HL-60 (cell line): Measurements from ENCODE around the gene HOXB6.

ENCODE experiments used
- DNase-seq, 2 experiments: peaks; one replicate each; pipeline ENCODE4 v3.0.0-alpha.2; 2010 to 2020; ENCODE audit warnings: low read depth in 1 of 2, low spot score in 1 of 2
- H3K27ac ChIP-seq: fragments of 250-450 bp; sonication (Bioruptor Pico); replicated peaks from 2 replicates; pipeline ENCODE4 v1.5.1; 2020; ENCODE audit warnings: mild to moderate bottlenecking, moderate library complexity
- H3K27me3 ChIP-seq: fragments of 250-450 bp; sonication (Bioruptor Pico); 2 replicates; pipeline ENCODE4 v1.5.1; 2021; ENCODE audit warnings: mild to moderate bottlenecking, moderate library complexity; ENCODE audit not compliant: insufficient read depth, poor library complexity, severe bottlenecking
- H3K4me3 ChIP-seq: replicated peaks from 2 replicates; pipeline ENCODE4 v1.5.1; 2011; ENCODE audit warnings: mild to moderate bottlenecking, control low read depth, low read length; ENCODE audit not compliant: insufficient read depth
- CTCF ChIP-seq: IDR thresholded peaks from one replicate; pipeline ENCODE4 v1.5.1; 2011; ENCODE audit warnings: low read length, control low read depth, inconsistent platforms; ENCODE audit not compliant: insufficient read depth
- GABPA ChIP-seq: IDR thresholded peaks from 2 replicates; pipeline ENCODE4 v1.6.1; 2012; ENCODE audit warnings: low read depth
- POLR2AphosphoS5 ChIP-seq: IDR thresholded peaks from 2 replicates; pipeline ENCODE4 v1.6.1; 2012; ENCODE audit warnings: low read depth
- REST ChIP-seq: IDR thresholded peaks from 2 replicates; pipeline ENCODE4 v1.6.1; 2012; ENCODE audit warnings: low read depth; ENCODE audit not compliant: insufficient replicate concordance
- SPI1 ChIP-seq: IDR thresholded peaks from 2 replicates; pipeline ENCODE4 v1.6.1; 2012; ENCODE audit warnings: low read depth, mild to moderate bottlenecking, borderline replicate concordance

Gene HOXB6

DNA sequence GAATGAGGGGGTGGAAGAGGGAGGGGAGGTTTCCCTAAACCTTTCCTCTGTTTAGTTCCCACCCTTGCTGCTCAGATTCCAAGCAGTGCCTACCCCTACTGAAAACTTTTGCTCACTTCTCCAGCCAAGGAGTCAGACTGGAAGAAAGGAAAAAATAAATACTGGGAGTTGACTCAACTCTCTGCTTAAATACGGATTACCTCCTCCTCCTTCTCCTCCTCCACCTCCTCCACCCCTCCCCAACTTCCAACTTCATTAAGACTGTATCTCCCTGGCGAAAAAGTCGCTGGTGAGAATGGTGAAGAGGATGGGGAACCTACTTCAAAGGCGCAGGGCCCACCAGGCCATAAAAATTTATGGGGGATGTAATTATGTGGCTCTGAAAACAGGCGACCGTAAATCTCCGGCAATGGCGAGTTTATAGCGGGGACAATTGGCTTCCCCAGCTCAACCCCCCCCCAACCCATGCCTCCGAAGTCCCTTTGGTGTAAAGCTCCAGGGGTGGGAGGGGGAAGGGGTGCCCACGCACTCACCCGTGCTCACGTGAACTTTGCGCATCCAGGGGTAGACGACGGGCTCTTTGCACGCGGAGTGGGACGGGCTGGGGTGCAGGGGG lies 27.3 kb downstream of the HOXB6 start:
- Histone ChIP-seq H3K27me3 (peaks cover 88% of the 10 kb centered on the region), H3K27ac (no peak overlapping the region), H3K4me3 (no peak overlapping the region)
- TF ChIP-seq SPI1 = no peak
- no peak for TF ChIP-seq POLR2AphosphoS5
- TF ChIP-seq CTCF = no peak
- no peak for TF ChIP-seq REST
- no peak for TF ChIP-seq GABPA
- no peak for DNase-seq

DNA sequence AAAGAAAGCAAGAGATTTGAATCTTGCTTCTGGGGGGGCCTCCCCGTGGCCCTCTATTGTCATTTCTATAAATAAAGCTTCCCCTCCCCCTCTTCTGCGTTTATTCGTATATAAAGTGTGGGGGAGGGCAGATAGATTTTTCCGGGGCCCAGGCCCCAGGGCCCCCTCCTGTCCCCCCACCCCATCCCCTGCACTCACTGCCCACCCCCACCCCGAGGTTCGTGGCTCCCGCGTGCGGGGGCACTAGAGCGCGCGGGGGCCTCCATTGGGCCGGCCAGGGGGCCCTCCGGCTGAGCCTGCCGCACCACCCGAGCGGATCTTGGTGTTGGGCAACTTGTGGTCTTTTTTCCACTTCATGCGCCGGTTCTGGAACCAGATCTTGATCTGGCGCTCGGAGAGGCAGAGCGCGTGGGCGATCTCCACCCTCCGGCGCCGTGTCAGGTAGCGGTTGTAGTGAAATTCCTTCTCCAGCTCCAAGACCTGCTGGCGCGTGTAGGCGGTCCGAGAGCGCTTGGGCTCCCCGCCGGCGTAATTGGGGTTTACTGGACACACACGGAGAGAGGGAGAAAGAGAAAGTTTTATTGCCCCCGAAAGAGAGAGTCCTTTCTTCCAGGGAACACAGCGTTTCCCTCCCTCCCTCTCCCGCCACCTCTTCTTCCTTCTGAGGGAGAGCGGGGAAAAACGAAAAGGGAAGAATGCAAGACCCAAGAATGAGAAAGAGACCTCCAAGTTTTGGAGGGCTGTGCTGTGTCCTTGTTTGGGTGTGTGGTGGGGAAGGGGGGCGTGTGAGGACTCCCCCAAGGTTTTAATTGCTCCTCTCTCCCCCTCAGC lies 28.1 kb downstream of the HOXB6 start:
- H3K27ac ChIP-seq = no peak overlapping the region
- peaks cover 87% of the 10 kb centered on the region for H3K27me3 ChIP-seq
- DNase-seq = no peak
- H3K4me3 ChIP-seq = no peak overlapping the region
- TF ChIP-seq CTCF = no peak
- no peak for TF ChIP-seq POLR2AphosphoS5
- TF ChIP-seq REST = no peak
- no peak for TF ChIP-seq GABPA
- TF ChIP-seq SPI1 = no peak

GRCh38 chr17:48575673-48576478 lies 28.9 kb downstream of the HOXB6 start:
- H3K27ac ChIP-seq = no peak overlapping the region
- peaks cover 87% of the 10 kb centered on the region for H3K27me3 ChIP-seq
- TF ChIP-seq POLR2AphosphoS5 (no peak), CTCF (no peak), REST (no peak), SPI1 (no peak), GABPA (no peak)
- no peak overlapping the region for H3K4me3 ChIP-seq
- no peak for DNase-seq
